K562 (cell line): ENCODE measurements around the gene SHC1. TPM values are rescaled to one million over a fixed set of nuclear protein-coding genes. Genes with fewer than 3 reads are reported as not detected.

Source experiments
- CAMTA2 ChIP-seq: fragments of 250-450 bp; sonication (Bioruptor Pico); conservative IDR thresholded peaks from 2 replicates; pipeline ENCODE4 v1.5.1; 2022
- EP300 ChIP-seq: IDR thresholded peaks from 2 replicates; pipeline ENCODE4 v1.6.1; 2012; ENCODE audit warnings: low read length, improper control_type of control experiment
- ETV1 ChIP-seq: fragments of 450-650 bp; conservative IDR thresholded peaks from 2 replicates; pipeline ENCODE4 v1.6.1; 2016; ENCODE audit warnings: missing genetic modification characterization, control low read depth, low read depth, missing compliant biosample characterization
- FOXJ2 ChIP-seq: fragments of 200-800 bp; sonication (Bioruptor generic); IDR thresholded peaks from 2 replicates; pipeline ENCODE4 v1.6.1; 2016; ENCODE audit warnings: missing genetic modification characterization, missing compliant biosample characterization
- GABPB1 ChIP-seq: sonication (generic); formaldehyde crosslinking; IDR thresholded peaks from 2 replicates; pipeline ENCODE4 v1.8.0; 2022; ENCODE audit warnings: mild to moderate bottlenecking, missing genetic modification reagents
- HMG20A ChIP-seq: fragments of 450-650 bp; formaldehyde crosslinking; conservative IDR thresholded peaks from 2 replicates; pipeline ENCODE4 v1.4.0; 2020; ENCODE audit warnings: mild to moderate bottlenecking, mixed read lengths
- HOXB6 ChIP-seq: fragments of 250-450 bp; sonication (Bioruptor Pico); IDR thresholded peaks from 2 replicates; pipeline ENCODE4 v1.5.1; 2022; ENCODE audit warnings: mild to moderate bottlenecking, borderline replicate concordance
- MAFF ChIP-seq: IDR thresholded peaks from 2 replicates; pipeline ENCODE4 v1.6.1; 2012; ENCODE audit warnings: low read length, improper control_type of control experiment
- MLLT1 ChIP-seq, 2 experiments: fragments of 450-650 bp; IDR thresholded peaks; 2 replicates each; pipeline ENCODE4 v1.6.1; 2016
- MTA3 ChIP-seq: fragments of 450-650 bp; formaldehyde crosslinking; IDR thresholded peaks from 2 replicates; pipeline ENCODE4 v1.6.1; 2017; ENCODE audit warnings: mild to moderate bottlenecking, borderline replicate concordance
- NCOA1 ChIP-seq: fragments of 450-650 bp; IDR thresholded peaks from 2 replicates; pipeline ENCODE4 v1.6.1; 2016; ENCODE audit warnings: low read depth
- NRF1 ChIP-seq, 2 experiments: fragments of 450-650 bp; IDR thresholded peaks in 1 of 2; conservative IDR thresholded peaks in 1 of 2; 2 replicates each; pipeline ENCODE4 v1.6.1; 2014; ENCODE audit warnings: mild to moderate bottlenecking in 2 of 2
- RCOR1 ChIP-seq, 2 experiments: IDR thresholded peaks; 2 replicates each; pipeline ENCODE4 v1.6.1; 2012; ENCODE audit warnings: low read depth in 2 of 2, low read length in 2 of 2, borderline replicate concordance in 1 of 2, improper control_type of control experiment in 1 of 2
- RFX1 ChIP-seq: fragments of 450-650 bp; IDR thresholded peaks from 2 replicates; pipeline ENCODE4 v1.6.1; 2016; ENCODE audit warnings: mild to moderate bottlenecking, moderate library complexity
- SMARCB1 ChIP-seq: IDR thresholded peaks from 2 replicates; pipeline ENCODE4 v1.6.1; 2011; ENCODE audit warnings: improper control_type of control experiment, low read depth; ENCODE audit not compliant: insufficient read length
- TAF1 ChIP-seq: IDR thresholded peaks from 2 replicates; pipeline ENCODE4 v1.6.1; 2011; ENCODE audit warnings: mild to moderate bottlenecking, low read length, moderate library complexity; ENCODE audit not compliant: insufficient read depth, control insufficient read depth, severe bottlenecking; ENCODE audit errors: extremely low read depth
- THRAP3 ChIP-seq: fragments of 450-650 bp; IDR thresholded peaks from 2 replicates; pipeline ENCODE4 v1.6.1; 2016; ENCODE audit warnings: mild to moderate bottlenecking, inconsistent platforms, borderline replicate concordance
- USF2 ChIP-seq: sonication (generic); formaldehyde crosslinking; IDR thresholded peaks from 2 replicates; pipeline ENCODE4 v1.5.0; 2020; ENCODE audit warnings: missing genetic modification reagents
- ZBTB17 ChIP-seq: fragments of 450-650 bp; formaldehyde crosslinking; IDR thresholded peaks from 2 replicates; pipeline ENCODE4 v1.4.0; 2020; ENCODE audit warnings: mild to moderate bottlenecking
- ZNF253 ChIP-seq: fragments of 250-450 bp; sonication (Bioruptor Pico); conservative IDR thresholded peaks from 2 replicates; pipeline ENCODE4 v1.6.1; 2021; ENCODE audit warnings: mild to moderate bottlenecking
- ZNF354B ChIP-seq: fragments of 250-450 bp; sonication (Bioruptor Pico); IDR thresholded peaks from 2 replicates; pipeline ENCODE4 v1.4.0; 2020
- polyA plus RNA-seq, 8 experiments: library from polyadenylated mRNA; depleted of rRNA in 4 of 8; stranded (reverse) in 5 of 8; unstranded in 3 of 8; fragments of >200 nt; fragmentation: Nextera tagmentation in 2 of 8; fragmentation: Illumina TruSeq in 1 of 8; extraction: Ambion mirVana in 2 of 8; extraction: Trizol in 1 of 8; gene quantifications; 2 replicates each; pipeline versions ENCODE4 v1.2.1 to v1.2.3, GENCODE V29; 2011 to 2014; ENCODE audit warnings: inconsistent platforms in 1 of 8, missing spikeins in 1 of 8
- total RNA-seq, 7 experiments: library from RNA; depleted of rRNA in 6 of 7; stranded (reverse); fragments of >200 nt in 6 of 7; fragmentation: Illumina TruSeq in 2 of 7; extraction: Trizol in 2 of 7; gene quantifications; 2 replicates each; pipeline versions ENCODE4 v1.2.1 to v1.2.3, GENCODE V29; 2011 to 2021; ENCODE audit warnings: low replicate concordance in 1 of 7
- TF ChIP-seq, protein P1 (sequence below): fragments of 250-450 bp; sonication (Bioruptor Pico); IDR thresholded peaks from 2 replicates; pipeline ENCODE4 v1.4.0; 2020; ENCODE audit warnings: borderline replicate concordance
- TF ChIP-seq, protein P2 (sequence below): IDR thresholded peaks from 2 replicates; pipeline ENCODE4 v1.6.1; 2012; ENCODE audit warnings: low read depth, low read length, improper control_type of control experiment, borderline replicate concordance

Gene SHC1
- total and polyA plus RNA-seq, 9 of the 15 experiments (the other 6 are each of a cell fraction or from before 2014, with no cell fraction given) = 4.1 to 113 (median 51.9) TPM

DNA sequence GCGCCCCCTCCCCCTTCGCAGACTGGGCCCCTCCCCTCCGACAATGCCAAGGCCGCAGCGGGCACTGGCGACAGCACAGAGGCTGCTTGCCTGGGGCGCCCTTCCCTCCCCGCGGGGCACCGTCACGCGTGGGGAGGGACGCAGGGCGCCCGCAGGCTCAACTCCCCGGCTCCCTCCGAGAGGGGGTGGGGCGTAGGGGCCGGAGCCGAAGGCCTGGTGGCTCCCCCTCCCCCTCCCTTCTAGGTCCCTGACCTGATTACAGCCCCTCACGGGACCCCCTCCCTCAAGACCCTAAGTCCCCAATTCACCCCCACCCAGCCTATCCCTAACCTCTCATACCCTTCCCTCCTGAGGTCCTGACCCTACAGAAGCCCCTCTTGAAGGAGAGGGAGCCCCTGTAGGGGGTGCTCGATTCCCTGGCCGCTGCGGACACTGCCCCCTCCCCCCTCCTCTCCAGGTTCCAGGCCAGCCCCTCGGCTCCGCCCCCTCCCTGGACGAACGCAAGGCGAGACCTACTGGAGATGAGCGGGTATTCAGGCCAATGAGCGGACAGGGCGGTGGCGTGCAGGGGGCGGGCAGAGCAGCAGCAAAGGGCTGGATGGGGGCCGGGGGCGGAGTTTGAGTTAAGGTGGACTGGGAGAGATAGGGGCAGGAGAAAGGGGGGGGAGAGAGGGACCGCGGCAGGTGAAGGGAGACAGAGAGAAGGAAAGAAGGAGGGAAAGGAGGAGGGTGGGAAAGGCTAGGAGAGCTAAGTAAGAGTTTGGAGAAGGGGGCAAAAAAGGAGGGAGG, 31.3 kb upstream of the SHC1 start (continued):
- no peak for TF ChIP-seq USF2 (CRISPR knock-in tag)
- TF ChIP-seq ETV1 (tag) = 0 out of 2 replicates have a peak, but pooled peaks have one; percentile 6
- TF ChIP-seq ZBTB17 = no peak
- TF ChIP-seq HMG20A (CRISPR knock-in tag) = no peak
- TF ChIP-seq RFX1 = no peak
- peak; percentile 83; the same call in 1 of the 2 replicates for TF ChIP-seq FOXJ2
- 0 out of 4 replicates have a peak, but pooled peaks of 1 of the 2 experiments have one; percentile 8 for TF ChIP-seq RCOR1 (IDR thresholded peaks at IDR 0.05; ENCODE audit: borderline replicate concordance in 1 of 2, low read depth in 2 of 2, low read length in 2 of 2)
- TF ChIP-seq ZNF354B (CRISPR knock-in tag) = no peak
- TF ChIP-seq GABPB1 (CRISPR knock-in tag) = 0 out of 2 replicates have a peak, but pooled peaks have one; percentile 37
- no peak for TF ChIP-seq HOXB6 (CRISPR knock-in tag)
- TF ChIP-seq MLLT1 (IDR thresholded peaks at IDR 0.05) = peak; percentile 91 to 92
- no peak for TF ChIP-seq ZNF253 (CRISPR knock-in tag)
- no peak; a peak in 1 of 4 replicates for TF ChIP-seq NRF1 (conservative IDR thresholded peaks at IDR 0.05 in 1 of 2, IDR thresholded peaks at IDR 0.05 in 1 of 2)
- no peak for TF ChIP-seq MAFF
- TF ChIP-seq MTA3 = peak; percentile 78
- TF ChIP-seq, protein P1, sequence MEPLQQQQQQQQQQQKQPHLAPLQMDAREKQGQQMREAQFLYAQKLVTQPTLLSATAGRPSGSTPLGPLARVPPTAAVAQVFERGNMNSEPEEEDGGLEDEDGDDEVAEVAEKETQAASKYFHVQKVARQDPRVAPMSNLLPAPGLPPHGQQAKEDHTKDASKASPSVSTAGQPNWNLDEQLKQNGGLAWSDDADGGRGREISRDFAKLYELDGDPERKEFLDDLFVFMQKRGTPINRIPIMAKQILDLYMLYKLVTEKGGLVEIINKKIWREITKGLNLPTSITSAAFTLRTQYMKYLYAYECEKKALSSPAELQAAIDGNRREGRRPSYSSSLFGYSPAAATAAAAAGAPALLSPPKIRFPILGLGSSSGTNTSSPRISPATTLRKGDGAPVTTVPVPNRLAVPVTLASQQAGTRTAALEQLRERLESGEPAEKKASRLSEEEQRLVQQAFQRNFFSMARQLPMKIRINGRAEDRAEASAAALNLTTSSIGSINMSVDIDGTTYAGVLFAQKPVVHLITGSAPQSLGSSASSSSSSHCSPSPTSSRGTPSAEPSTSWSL = no peak
- TF ChIP-seq CAMTA2 (CRISPR knock-in tag) = no peak
- TF ChIP-seq NCOA1 = no peak; the same call in 1 of the 2 replicates
- TF ChIP-seq, protein P2, sequence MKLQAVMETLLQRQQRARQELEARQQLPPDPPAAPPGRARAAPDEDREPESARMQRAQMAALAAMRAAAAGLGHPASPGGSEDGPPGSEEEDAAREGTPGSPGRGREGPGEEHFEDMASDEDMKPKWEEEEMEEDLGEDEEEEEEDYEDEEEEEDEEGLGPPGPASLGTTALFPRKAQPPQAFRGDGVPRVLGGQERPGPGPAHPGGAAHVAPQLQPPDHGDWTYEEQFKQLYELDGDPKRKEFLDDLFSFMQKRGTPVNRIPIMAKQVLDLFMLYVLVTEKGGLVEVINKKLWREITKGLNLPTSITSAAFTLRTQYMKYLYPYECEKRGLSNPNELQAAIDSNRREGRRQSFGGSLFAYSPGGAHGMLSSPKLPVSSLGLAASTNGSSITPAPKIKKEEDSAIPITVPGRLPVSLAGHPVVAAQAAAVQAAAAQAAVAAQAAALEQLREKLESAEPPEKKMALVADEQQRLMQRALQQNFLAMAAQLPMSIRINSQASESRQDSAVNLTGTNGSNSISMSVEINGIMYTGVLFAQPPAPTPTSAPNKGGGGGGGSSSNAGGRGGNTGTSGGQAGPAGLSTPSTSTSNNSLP = no peak
- no peak for TF ChIP-seq SMARCB1
- peak; percentile 32; the same call in 1 of the 2 replicates for TF ChIP-seq EP300
- no peak for TF ChIP-seq THRAP3
- TF ChIP-seq TAF1 = no peak
